ENCODE measurements around the gene STX4.

Gene STX4

GRCh38 chr16:30985401-30986128, 47.8 kb upstream of the STX4 start:
- no peaks in the 10 kb centered on the region for H3K27me3 ChIP-seq (ENCODE audit: low read length)
- H3F3A ChIP-seq (ENCODE audit: insufficient read depth), result no peaks in the 10 kb centered on the region; the same call in 1 of the 2 replicates
- H3K27ac ChIP-seq (ENCODE audit: low read depth, low read length), result no peak overlapping the region
- no peak overlapping the region for H3K4me2 ChIP-seq (ENCODE audit: low read depth, low read length, poor library complexity, severe bottlenecking)
- no peak overlapping the region for H2AFZ ChIP-seq (ENCODE audit: low read depth, low read length, severe bottlenecking)
- H3K9me3 ChIP-seq (ENCODE audit: insufficient read depth, low read length), result no peaks in the 10 kb centered on the region
- H3K79me2 ChIP-seq (ENCODE audit: insufficient read depth, low read length), result no peaks in the 10 kb centered on the region
- no peak overlapping the region for H3K4me3 ChIP-seq (ENCODE audit: insufficient read depth, low read length, poor library complexity, severe bottlenecking)
- no peak overlapping the region for H3K9ac ChIP-seq (ENCODE audit: low read length)
- H3K9me2 ChIP-seq (replicated peaks; ENCODE audit: insufficient read depth, low read length), result no peaks in the 10 kb centered on the region
- TF ChIP-seq CTCF (IDR thresholded peaks at IDR 0.05; ENCODE audit: insufficient read depth, low read length, poor library complexity, severe bottlenecking), result no peak
- TF ChIP-seq EZH2phosphoT487 (conservative IDR thresholded peaks at IDR 0.05; ENCODE audit: low read length), result no peak
- no peaks in the 10 kb centered on the region for H3K36me3 ChIP-seq (ENCODE audit: low read length)
- no peaks in the 10 kb centered on the region for H4K20me1 ChIP-seq (ENCODE audit: low read depth, low read length)

- H3K27ac ChIP-seq (ENCODE audit: low read depth, low read length), result no peak overlapping the region
- no peak overlapping the region for H2AFZ ChIP-seq (ENCODE audit: low read depth, low read length, severe bottlenecking)
- H3K36me3 ChIP-seq (ENCODE audit: low read length), result no peaks in the 10 kb centered on the region
- no peaks in the 10 kb centered on the region for H3K9me3 ChIP-seq (ENCODE audit: insufficient read depth, low read length)
- H3K4me2 ChIP-seq (ENCODE audit: low read depth, low read length, poor library complexity, severe bottlenecking), result no peak overlapping the region
- no peaks in the 10 kb centered on the region; the same call in 1 of the 2 replicates for H3F3A ChIP-seq (ENCODE audit: insufficient read depth)
- H3K79me2 ChIP-seq (ENCODE audit: insufficient read depth, low read length), result no peaks in the 10 kb centered on the region
- no peaks in the 10 kb centered on the region for H3K27me3 ChIP-seq (ENCODE audit: low read length)
- no peak overlapping the region for H3K9ac ChIP-seq (ENCODE audit: low read length)
- no peak overlapping the region for H3K4me3 ChIP-seq (ENCODE audit: insufficient read depth, low read length, poor library complexity, severe bottlenecking)
- H4K20me1 ChIP-seq (ENCODE audit: low read depth, low read length), result no peaks in the 10 kb centered on the region
- TF ChIP-seq EZH2phosphoT487 (conservative IDR thresholded peaks at IDR 0.05; ENCODE audit: low read length) (no peak), CTCF (IDR thresholded peaks at IDR 0.05; ENCODE audit: insufficient read depth, low read length, poor library complexity, severe bottlenecking) (no peak)
- no peaks in the 10 kb centered on the region for H3K9me2 ChIP-seq (replicated peaks; ENCODE audit: insufficient read depth, low read length)
These were observed 47.0 kb upstream of the STX4 start for GRCh38 chr16:30986129-30986991.

- no peaks in the 10 kb centered on the region for H4K20me1 ChIP-seq (ENCODE audit: low read depth, low read length)
- H3F3A ChIP-seq (ENCODE audit: insufficient read depth), result no peaks in the 10 kb centered on the region; the same call in 1 of the 2 replicates
- H3K79me2 ChIP-seq (ENCODE audit: insufficient read depth, low read length), result no peaks in the 10 kb centered on the region
- H2AFZ ChIP-seq (ENCODE audit: low read depth, low read length, severe bottlenecking), result no peak overlapping the region
- no peaks in the 10 kb centered on the region for H3K36me3 ChIP-seq (ENCODE audit: low read length)
- no peak overlapping the region for H3K27ac ChIP-seq (ENCODE audit: low read depth, low read length)
- H3K4me3 ChIP-seq (ENCODE audit: insufficient read depth, low read length, poor library complexity, severe bottlenecking), result no peak overlapping the region
- no peak for TF ChIP-seq CTCF (IDR thresholded peaks at IDR 0.05; ENCODE audit: insufficient read depth, low read length, poor library complexity, severe bottlenecking)
- TF ChIP-seq EZH2phosphoT487 (conservative IDR thresholded peaks at IDR 0.05; ENCODE audit: low read length), result no peak
- H3K9ac ChIP-seq (ENCODE audit: low read length), result no peak overlapping the region
- no peak overlapping the region for H3K4me2 ChIP-seq (ENCODE audit: low read depth, low read length, poor library complexity, severe bottlenecking)
- H3K9me2 ChIP-seq (replicated peaks; ENCODE audit: insufficient read depth, low read length), result no peaks in the 10 kb centered on the region
- H3K9me3 ChIP-seq (ENCODE audit: insufficient read depth, low read length), result no peaks in the 10 kb centered on the region
- H3K27me3 ChIP-seq (ENCODE audit: low read length), result no peaks in the 10 kb centered on the region
These were observed 45.7 kb upstream of the STX4 start for GRCh38 chr16:30987581-30988190.

Measured in SU-DHL-6 (cell line).